Hematopoietic multipotent progenitor cell treated with erythropoietin and hydrocortisone succinate and interleukin-3 and kit ligand, for 8 days (in vitro differentiated cells): Measurements from ENCODE around the gene VRK2.
"Not testable (repeated sequence)": the region's sequence is repeated elsewhere in the genome, so short reads cannot be mapped to it uniquely, and the experiment has no call there.

Experiments used
- DNase-seq: peaks from one replicate; pipeline ENCODE4 v3.0.0-alpha.2; 2015

The VRK2 gene

GRCh38 chr2:58055033-58055786, 8.6 kb downstream of the VRK2 start:
- no peak for DNase-seq

GRCh38 chr2:58056192-58056916, 9.7 kb downstream of the VRK2 start:
- no peak for DNase-seq

- no peak for DNase-seq
Observed at GRCh38 chr2:58057707-58058530, 11.3 kb downstream of the VRK2 start.

- no peak for DNase-seq
Observed at GRCh38 chr2:58063641-58064040, 17.0 kb downstream of the VRK2 start.

GRCh38 chr2:58064086-58064485, 17.5 kb downstream of the VRK2 start:
- DNase-seq, result no peak

GRCh38 chr2:58065248-58065647, 18.6 kb downstream of the VRK2 start:
- DNase-seq, result no peak

GRCh38 chr2:58067001-58067400, 20.4 kb downstream of the VRK2 start:
- no peak for DNase-seq

- no peak for DNase-seq
Observed at GRCh38 chr2:58070765-58071164, 24.2 kb downstream of the VRK2 start.

- DNase-seq, result no peak
Observed at GRCh38 chr2:58072102-58072501, 25.5 kb downstream of the VRK2 start.

GRCh38 chr2:58073008-58073407, 26.4 kb downstream of the VRK2 start:
- no peak for DNase-seq

- DNase-seq, result peak; percentile 61
Observed at GRCh38 chr2:58073751-58074150, 27.1 kb downstream of the VRK2 start.

GRCh38 chr2:58081000-58081399, 34.4 kb downstream of the VRK2 start:
- no peak for DNase-seq

- DNase-seq, result no peak
Observed at GRCh38 chr2:58089081-58089480, 42.5 kb downstream of the VRK2 start.

- not testable (repeated sequence) for DNase-seq
Observed at GRCh38 chr2:58092772-58093171, 46.2 kb downstream of the VRK2 start.

GRCh38 chr2:58097025-58097424, 50.4 kb downstream of the VRK2 start:
- DNase-seq, result no peak

GRCh38 chr2:58098254-58099095, 51.9 kb downstream of the VRK2 start:
- no peak for DNase-seq

- DNase-seq, result peak; percentile 61
Observed at GRCh38 chr2:58099096-58099769, 52.6 kb downstream of the VRK2 start.

- DNase-seq, result no peak
Observed at GRCh38 chr2:58101500-58101899, 54.9 kb downstream of the VRK2 start.

- no peak for DNase-seq
Observed at GRCh38 chr2:58106896-58107295, 60.3 kb downstream of the VRK2 start.

- no peak for DNase-seq
Observed at GRCh38 chr2:58107803-58108710, 61.5 kb downstream of the VRK2 start.

GRCh38 chr2:58109481-58109880, 62.9 kb downstream of the VRK2 start:
- DNase-seq, result no peak
